GM18502 (cell line): ENCODE data around the gene AGAP1.

ENCODE experiments used
- ATAC-seq: cut with Tn5 transposase; IDR thresholded peaks from one replicate; pipeline ENCODE4 v1.9.1; 2021; ENCODE audit warnings: mild to moderate bottlenecking; ENCODE audit not compliant: unreplicated experiment, poor library complexity

The AGAP1 gene

DNA sequence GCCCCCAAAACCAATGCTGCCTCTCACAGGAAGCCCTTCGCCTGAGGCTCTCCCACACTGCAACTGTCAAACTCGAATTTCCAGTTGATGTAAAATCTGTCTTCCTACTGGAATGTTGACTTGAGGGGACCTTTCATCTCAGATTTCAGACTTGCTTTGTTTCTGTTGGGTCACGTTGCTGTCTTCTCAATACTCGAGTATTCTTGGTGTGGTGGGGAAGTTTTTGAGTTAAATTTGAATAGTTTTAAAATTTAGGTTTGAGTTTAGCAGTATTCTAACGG is 50.8 kb downstream of the AGAP1 start:
- ATAC-seq = no peak

DNA sequence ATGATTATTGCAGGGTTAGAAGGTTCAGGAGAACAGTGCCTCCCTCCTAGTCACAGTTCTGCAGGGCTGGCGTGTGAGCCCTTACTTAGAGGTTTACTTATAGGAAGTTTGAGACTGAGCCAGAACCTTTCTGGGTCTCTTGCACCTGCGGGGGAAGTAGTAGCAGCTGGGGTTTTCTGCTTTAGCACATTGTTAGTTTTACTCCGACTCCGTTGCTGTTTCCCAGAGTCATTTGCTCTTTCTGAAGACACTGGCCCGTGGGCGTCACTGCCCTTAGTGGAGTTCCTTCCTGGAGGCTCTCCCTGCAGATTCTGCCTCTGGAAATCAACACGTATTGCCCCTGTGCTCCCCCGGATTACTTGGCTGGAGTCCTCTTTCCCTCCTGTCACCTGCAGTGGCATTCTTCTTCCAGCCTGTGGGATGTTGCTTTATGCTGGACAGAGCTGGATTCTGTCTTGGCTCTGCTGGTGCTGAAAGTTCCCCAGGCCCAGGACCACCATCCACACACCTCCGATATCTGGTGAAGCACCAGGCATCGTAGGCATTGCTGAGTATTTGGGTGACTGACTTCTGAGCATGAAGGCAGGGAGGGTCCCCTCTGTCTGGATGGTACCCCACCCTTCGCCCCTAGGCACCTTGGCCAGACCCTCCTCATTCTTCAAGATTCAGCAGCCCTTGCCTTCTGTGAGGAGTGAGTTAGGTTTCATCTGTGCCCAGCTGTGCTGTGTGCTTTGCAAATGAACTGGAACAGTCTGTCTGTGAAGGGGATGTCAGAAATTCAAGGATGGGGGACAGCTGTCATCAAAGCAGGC is 51.7 kb downstream of the AGAP1 start:
- ATAC-seq = no peak

DNA sequence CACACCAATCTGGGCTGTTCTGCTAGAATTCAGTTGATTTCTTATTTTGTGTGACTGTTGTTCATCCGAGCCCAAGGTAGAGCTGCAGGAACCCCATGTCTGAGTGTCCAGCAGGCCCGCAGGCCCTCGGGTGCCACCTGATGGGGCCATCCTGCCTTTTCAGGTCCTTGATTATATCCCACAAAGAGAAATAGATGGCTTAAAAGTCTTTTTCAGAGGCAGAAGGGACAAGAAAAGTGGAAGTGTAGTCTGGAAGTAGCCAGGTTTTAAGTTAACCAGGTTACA is 52.2 kb downstream of the AGAP1 start:
- no peak for ATAC-seq

DNA sequence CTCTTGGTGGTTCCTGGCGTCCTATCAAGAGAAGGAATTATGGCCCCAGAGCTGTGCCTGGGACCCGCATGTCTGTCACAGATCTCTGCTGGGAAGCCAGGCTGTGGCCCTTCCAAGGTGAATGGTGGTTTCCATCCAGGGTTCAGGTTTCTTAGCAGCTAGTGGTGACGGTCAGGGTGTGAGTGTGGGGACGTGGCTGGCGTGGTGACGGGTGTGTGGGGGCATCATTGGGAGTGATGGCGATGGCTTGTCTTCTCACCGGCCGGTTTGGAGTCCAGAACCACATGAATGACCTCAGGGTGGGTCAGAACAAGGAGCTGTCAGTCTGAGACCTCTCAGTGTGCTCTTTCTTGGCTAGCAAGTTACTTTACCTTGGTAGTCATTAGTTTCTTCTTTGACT is 52.6 kb downstream of the AGAP1 start:
- ATAC-seq = no peak

DNA sequence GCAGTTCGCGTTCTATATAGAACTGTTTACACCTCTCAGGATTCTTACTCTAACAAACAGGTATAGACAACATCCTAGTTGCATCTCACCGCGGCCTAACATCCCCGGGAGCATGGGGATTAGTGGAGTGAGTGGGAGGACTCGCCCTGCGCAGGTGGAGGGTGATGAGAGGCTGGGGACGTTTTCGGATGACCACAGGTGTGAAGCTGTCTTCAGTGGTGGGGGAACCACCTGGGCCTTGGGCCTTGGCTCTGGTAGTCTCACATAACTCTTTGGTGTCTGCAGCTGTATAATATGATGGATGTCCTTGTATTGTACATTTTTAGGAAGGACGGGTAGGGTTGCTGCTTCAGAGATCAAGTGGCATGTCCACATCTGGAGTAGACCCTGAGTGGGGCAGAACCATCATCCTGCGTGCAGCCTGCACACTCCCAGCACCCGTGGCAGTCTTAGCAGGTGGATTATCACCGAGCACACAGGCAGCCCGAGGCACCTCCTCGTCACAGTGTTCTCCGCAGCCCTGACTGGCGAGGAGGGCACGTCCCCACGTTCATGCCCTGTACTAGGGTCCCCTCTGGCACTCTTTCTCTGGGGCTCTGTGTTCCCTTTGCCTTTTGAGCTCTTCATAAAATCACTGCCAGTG is 56.0 kb downstream of the AGAP1 start:
- no peak for ATAC-seq

DNA sequence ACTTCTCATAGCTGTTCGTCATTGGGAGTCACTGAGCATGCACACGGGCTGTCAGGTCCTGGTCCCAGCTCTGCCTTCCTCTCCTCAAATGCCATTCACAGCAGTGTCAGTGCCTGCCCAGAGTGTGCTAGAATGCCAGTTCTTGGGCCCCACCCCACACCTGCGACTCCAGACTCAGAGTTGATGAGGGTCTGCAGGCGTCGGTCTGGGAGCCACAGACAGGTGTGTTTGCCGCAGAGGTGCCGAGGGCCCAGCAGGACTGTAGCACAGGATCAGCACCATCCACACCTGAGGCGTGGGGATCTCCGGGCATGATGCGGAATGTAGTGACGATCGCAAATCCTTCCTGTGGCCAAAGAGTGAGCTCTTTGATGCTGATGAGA is 56.5 kb downstream of the AGAP1 start:
- ATAC-seq = no peak

DNA sequence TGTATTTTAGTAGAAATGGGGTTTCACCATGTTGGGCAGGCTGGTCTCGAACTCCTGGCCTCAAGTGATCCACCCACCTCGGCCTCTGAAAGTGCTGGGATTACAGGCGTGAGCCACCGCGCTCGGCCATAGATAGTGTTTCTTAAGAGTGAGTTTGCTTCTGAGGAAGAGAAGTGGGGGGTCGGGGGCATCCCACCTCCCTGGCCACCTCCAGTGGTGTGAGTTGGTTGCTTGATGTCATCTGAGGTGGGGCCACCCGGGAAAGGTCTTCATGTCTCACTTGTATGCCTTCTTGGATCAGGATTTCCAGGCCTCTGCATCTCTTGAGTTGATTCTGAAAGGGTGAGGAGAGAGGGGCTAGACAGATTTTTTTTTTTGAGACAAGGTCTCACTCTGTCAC is 57.1 kb downstream of the AGAP1 start:
- ATAC-seq = no peak

DNA sequence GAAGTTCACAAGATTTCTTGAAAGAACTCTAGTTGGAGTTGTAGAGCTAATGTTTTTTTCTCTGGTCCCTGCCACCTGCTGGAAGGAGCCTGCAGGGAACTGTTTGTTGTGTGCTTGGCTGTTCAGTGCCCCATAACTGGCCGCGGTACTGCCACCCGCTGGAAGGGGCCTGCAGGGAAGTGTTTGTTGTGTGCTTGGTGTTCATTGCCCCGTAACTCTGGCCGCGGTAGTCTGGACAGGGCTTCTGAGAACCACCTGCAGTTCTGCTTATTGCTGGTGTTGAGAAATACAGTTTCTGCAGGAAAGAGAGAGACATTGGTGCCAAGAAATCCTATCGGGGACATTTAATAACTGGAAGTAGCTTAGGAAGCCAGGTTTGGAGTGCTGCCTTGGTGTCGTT is 58.1 kb downstream of the AGAP1 start:
- no peak for ATAC-seq

DNA sequence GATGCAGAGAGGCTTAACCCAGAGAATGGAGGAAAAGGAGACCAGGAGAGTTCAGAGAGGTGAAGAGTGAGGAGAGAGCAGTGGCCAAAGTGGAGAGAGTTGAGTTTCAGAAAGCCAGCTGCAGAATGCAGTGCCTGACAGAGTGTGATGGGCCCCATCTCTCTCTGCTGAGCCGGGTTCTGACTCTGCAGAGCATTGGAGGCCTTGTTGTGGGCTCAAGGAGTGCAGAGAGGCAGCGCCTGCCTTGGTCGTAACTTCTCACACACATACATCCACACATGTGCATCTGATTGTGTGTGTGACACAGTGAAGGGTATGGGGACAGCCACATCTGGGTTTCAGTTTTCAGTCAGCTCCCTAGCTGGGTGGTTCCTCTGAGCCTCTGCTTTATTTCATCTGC is 58.8 kb downstream of the AGAP1 start:
- ATAC-seq = no peak

DNA sequence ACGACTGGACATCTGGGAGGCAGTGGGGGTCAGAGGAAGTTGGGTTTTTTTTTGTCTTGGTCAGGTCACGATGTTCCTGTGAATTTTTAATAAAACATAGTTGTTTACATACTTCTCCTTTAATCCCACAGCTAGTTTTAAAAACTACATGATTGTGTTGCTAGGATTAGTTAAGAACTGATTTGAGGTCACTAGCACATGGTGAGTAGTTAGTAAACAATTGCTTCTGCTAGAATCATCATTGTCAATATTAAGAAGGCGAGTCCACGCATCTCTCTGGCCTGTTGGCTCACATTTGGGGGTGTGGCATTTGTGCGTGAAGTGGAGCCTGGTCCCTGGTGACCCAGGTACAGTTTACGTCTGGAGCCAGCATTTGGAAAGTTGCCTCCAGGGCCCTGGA is 59.4 kb downstream of the AGAP1 start:
- ATAC-seq = no peak

DNA sequence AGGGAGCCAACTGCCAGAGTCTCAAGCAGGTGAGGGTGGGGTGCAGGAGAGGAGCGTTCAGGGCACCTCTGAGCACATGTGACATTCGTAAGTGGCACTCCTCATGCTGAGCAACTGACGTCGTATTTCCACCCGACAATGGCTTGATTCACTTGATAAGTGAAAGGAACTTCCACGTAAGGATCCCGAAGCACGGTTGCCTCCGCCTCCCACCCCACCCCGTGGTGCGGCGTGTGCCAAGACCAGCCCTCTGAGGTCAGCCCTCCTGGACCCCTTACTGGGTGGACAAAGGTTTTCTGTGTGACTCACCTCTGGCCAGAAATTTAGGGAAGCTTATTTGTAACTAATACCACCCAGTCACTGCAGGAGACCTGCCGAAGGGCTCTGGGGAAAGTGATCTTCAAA is 59.9 kb downstream of the AGAP1 start:
- no peak for ATAC-seq

DNA sequence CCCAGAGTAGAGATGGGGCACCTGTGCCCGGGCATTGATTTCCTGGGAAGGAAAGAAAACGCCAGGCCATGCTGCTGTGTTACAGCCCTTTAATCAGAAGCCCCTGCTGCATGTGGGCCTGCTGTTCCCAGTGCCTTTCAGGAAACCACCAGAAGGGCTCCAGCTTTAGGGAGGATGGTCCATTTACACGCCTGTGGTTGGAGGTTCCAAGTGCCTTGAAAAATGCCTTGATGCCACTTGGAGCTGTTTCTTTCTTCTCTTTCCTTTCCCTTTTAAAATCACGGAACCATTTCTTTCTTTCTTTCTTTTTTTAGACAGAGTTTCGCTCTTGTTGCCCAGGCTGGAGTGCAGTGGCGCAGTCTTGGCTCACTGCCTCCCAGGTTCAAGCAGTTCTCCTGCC is 60.5 kb downstream of the AGAP1 start:
- no peak for ATAC-seq

DNA sequence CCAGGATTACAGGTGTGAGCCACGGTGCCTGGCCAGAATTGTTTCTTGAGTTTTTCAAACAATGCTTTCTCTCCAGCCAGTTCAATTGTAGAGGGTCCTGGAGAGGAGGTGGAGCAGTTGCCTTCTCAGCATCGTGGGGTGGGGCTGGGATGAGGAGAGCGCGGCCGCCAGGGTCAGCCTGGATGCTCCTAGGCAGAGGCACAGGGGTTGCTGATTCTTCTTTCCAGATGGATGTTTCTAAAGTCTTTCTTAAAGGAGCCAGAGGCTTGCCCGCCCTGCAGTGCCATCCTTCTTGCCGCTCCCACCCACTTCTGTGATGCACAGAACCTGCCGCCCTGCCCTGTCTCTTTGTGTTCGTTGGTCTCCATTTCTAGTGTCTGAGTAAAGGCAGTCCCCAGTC is 61.1 kb downstream of the AGAP1 start:
- ATAC-seq = no peak

DNA sequence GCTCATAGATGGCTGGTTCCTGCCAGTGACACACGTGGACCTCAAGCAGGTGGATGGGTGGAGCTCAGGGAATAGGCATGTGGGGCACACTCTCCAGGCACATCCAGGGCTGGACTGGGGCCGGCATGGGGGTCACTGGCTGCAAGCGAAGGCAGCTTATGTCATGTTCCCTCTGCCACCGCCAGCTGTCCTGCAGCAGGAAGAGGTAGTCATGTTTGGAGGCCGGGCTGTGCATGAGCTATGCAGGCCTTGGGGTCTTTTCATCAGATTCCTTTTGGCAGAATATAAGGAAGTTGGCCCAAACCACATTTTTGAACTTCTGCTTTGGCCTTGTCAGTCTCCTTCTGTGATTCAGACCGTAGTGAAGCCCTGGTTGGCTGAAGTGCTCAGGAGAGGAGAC is 61.5 kb downstream of the AGAP1 start:
- ATAC-seq = no peak

DNA sequence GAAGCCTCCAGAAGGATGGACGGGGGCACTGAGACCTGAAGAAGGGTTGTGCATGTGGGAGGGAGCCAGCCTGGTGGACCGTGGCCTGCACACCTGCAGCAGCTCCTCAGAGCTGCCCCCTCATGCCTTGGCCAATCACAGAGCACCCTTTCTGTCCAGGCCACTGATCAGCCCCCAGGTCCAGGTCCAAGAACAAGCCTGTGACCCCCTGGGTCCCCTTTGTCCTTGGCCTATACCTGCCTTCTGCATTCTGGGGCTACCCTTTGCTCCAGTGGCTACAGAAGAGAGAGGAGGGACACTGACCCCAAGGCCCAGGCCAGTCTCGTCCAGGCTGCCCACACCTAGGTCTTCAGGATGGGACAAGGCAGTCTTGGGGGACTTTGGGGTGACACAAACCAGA is 62.2 kb downstream of the AGAP1 start:
- ATAC-seq = no peak

DNA sequence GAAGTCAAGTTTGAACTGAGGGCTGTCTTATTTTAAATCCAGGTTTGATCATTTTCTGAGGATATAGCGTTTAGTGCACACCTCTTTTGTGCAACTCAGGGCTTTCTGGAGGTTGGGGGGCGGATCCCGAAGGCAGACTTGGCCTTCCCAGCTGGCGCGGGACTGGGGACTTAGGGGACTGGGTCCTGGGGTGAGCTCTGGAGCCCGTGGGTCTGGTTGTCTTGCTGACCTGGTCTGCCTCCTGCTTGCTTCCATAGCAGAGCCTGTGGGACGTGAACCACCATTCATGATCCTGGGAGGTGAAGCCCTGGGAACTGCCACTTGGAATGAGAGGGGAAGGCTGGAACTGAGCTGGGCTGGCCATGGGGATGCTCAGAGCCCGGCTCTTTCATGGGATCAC is 63.1 kb downstream of the AGAP1 start:
- no peak for ATAC-seq

DNA sequence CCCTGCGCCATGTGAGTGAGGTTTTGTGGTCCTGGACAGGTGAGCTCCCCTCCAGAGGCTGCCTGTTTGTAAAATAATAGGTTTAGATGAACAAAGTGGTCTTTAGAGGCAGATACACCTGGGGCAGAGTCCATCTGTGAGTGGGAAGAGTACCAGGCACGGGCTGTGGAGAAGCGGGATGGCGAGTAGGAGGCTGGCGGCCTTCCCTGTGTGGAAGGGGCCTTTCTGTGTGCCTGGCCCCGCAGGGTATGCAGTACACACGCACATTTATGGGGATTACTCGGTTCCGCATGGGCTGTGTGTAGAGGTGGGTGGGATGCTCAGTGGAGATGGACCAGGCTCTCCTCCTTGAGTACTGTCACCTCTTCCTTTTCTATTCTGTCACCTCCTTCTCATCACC is 64.1 kb downstream of the AGAP1 start:
- no peak for ATAC-seq

DNA sequence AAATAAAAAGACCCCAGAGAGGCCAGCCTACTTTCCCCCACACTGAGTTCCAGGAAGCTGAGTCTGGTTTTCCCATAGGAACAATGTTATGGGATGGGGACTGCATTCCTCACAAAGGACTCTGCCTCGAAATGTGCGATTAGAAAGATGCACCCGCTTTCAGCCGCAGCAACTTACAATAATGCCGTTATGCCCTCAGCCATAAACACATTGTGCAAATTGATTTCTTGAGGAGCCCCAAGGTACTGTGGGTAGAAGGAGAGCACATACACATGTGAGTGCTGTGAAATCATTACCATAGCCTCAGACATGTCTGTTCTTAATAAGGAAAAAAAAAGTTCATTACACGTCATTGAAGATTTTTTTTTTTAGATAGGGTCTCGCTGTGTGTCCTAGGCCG is 64.7 kb downstream of the AGAP1 start:
- no peak for ATAC-seq

DNA sequence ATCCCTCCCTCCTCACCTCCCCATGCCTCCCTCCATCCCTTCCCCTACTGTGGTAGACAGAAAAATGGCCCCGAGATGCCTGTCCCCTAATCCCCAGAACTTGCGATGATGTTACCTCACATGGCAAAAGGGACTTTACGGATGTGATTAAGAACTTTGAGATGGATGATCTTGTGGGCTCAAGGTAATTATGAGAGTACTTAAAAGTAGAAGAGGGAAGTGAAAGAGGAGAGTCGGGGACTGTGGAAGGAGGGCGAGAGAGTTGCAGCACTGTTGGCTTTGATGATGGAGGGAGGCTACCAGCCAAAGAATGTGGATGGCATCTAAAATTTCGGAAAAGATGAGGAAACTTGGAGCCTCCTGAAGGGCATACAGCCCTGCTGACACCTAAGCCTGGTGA is 66.5 kb downstream of the AGAP1 start:
- ATAC-seq = no peak

DNA sequence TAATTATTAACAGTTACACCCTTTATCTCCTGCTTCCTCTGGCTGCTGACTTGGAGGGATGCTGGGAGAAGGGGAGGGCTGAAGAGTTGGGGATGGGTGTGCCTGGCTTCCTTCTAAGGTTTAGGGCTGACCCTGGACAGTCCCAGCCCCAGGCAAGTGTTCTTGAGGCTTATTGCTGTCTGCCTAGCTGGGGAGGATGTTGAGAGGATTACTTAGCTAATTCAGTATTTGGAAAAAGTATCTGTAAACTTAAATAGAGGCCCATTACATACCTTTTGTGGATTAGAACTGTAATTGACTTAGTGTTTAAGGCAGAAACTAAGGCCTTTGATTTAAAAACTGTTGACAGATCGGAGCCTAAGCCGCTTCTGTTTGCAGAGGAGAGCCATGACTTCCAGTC is 67.6 kb downstream of the AGAP1 start:
- no peak for ATAC-seq

DNA sequence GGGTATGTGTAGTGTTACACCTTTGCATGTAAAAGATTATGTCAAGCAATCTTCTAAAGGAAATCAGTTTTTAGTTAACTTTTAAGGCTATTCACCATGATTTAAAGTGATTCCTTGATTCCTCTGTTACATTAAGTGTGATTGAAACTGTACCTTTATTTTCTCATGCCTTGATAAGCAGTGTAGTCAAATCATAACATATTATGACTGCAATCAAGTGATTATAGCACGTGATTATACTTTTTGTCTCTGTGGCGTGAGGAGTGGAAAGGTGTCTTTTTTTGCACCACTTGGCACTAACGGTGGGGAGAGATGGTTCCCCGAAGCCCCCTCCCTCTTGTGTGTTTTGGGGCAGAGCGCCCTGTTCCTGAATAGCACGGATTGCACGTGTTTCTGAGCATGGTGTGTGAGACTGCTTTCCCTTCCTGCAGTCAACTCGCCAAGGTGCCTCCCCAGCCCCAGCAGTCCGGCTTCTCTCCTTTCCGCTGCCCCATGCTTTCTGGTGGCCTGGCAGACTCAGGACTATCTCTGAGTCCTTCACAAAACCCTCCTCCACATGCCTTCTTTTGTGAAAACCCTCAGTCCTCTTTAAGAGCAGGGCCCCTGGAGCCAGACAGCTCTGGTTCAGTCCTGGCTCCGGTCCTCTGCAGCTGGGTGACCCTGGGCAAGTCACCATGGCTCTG is 68.4 kb downstream of the AGAP1 start:
- no peak for ATAC-seq
